ENCODE measurements around the gene CFAP299. TPM values are rescaled to one million over a fixed set of nuclear protein-coding genes. Genes with fewer than 3 reads are reported as not detected.

The CFAP299 gene
- total and polyA plus RNA-seq, 2 of the 8 experiments (the other 6 are each of a cell fraction or from before 2014, with no cell fraction given), result not detected

- no peak for TF ChIP-seq POLR2AphosphoS5 (IDR thresholded peaks at IDR 0.05; ENCODE audit: low read depth, low read length)
- TF ChIP-seq NRF1 (IDR thresholded peaks at IDR 0.05; ENCODE audit: low read depth, low read length), result no peak
- TF ChIP-seq SAP30 (IDR thresholded peaks at IDR 0.05; ENCODE audit: insufficient read depth, insufficient replicate concordance, low read length), result no peak
- no peak for TF ChIP-seq SIX5 (IDR thresholded peaks at IDR 0.05; ENCODE audit: low read depth, low read length)
- no peak for TF ChIP-seq SP4 (IDR thresholded peaks at IDR 0.05; ENCODE audit: low read length)
- TF ChIP-seq MAX (IDR thresholded peaks at IDR 0.05), result no peak
These were observed 151.1 kb downstream of the CFAP299 start (continued) for GRCh38 chr4:80486603-80487002.
